Heart right ventricle (tissue), 16 donors: ENCODE measurements around the gene FIS1. TPM values are rescaled to one million over a fixed set of nuclear protein-coding genes. Genes with fewer than 3 reads are reported as not detected.

Source experiments
- ATAC-seq, 8 donors: fragments of 200-7000 bp; cut with Tn5 transposase; one replicate each; pipeline ENCODE4 v1.9.1; 2020; ENCODE audit warnings: mild to moderate bottlenecking in 8 of 8, moderate library complexity in 8 of 8, moderate number of reproducible peaks in 1 of 8
- DNase-seq, 2 donors: peaks; one replicate each; pipeline ENCODE4 v3.0.0-alpha.2; 2020
- H3K27ac ChIP-seq, 10 donors: fragments of 200-600 bp; sonication (generic) in 2 of 10; one replicate each; pipeline versions ENCODE4 v1.5.0 to v1.8.0; 2020 to 2022; ENCODE audit warnings: mild to moderate bottlenecking in 3 of 10
- H3K27me3 ChIP-seq, 7 donors: fragments of 200-600 bp; one replicate each; pipeline ENCODE4 v1.8.0; 2021 to 2022; ENCODE audit warnings: mild to moderate bottlenecking in 2 of 7
- H3K36me3 ChIP-seq, 9 donors: fragments of 200-600 bp; sonication (generic) in 1 of 9; one replicate each; pipeline versions ENCODE4 v1.5.0 to v1.8.0; 2020 to 2022; ENCODE audit warnings: mild to moderate bottlenecking in 2 of 9
- H3K4me1 ChIP-seq, 9 donors: fragments of 200-600 bp; sonication (generic) in 1 of 9; one replicate each; pipeline versions ENCODE4 v1.5.0 to v1.8.0; 2020 to 2022; ENCODE audit warnings: mild to moderate bottlenecking in 4 of 9
- H3K4me3 ChIP-seq, 10 donors: fragments of 200-600 bp; sonication (generic) in 2 of 10; one replicate each; pipeline versions ENCODE4 v1.5.0 to v1.8.0; 2020 to 2022; ENCODE audit warnings: mild to moderate bottlenecking in 7 of 10, moderate library complexity in 2 of 10
- H3K9me3 ChIP-seq, 11 donors: fragments of 200-600 bp in 10 of 11; sonication (generic) in 2 of 11; one replicate each; pipeline versions ENCODE4 v1.5.0 to v1.8.0; 2013 to 2022; ENCODE audit warnings: mild to moderate bottlenecking in 2 of 11, control low read depth in 1 of 11, moderate library complexity in 1 of 11
- CTCF ChIP-seq, 9 donors: fragments of 200-600 bp; sonication (generic) in 2 of 9; IDR thresholded peaks; one replicate each; pipeline versions ENCODE4 v1.5.0 to v1.8.0; 2021 to 2022; ENCODE audit warnings: antibody characterized with exemption in 9 of 9, mild to moderate bottlenecking in 5 of 9, moderate library complexity in 1 of 9
- WGBS, 2 donors: extraction: QIAGEN DNeasy Blood & Tissue Kit; methylation state at CpG; one replicate each; pipeline ENCODE4 v1.1.7; 2013; ENCODE audit warnings: inconsistent platforms in 1 of 2; 5-methylcytosine and 5-hydroxymethylcytosine counted together
- intact Hi-C, 10 donors: fragments of 100-400 bp; cut with DNase I; formaldehyde crosslinking; loops; one replicate each; pipeline versions ENCODE4 v1.11.1 to v1.14.2; 2022
- polyA plus RNA-seq, 2 donors: library from polyadenylated mRNA; stranded (reverse); fragments of 200-250 nt; gene quantifications; one replicate each; pipeline ENCODE4 v1.2.3, GENCODE V29; 2013
- total RNA-seq, 10 donors: library from RNA; stranded (reverse); fragmentation: NEBNext Ultra II Directional in 3 of 10; extraction: Animal tissue kit (Norgen Biotek cat#: 25700) in 3 of 10; gene quantifications; one replicate each; pipeline versions ENCODE4 v1.2.1 to v1.2.4, GENCODE V29; 2021 to 2023
- donor health status: Arrhythmogenic right ventricular cardiomyopathy.
- donor health status: ischemic (EF 13 %, LVEDD 7.1; RV severe dilation, severe dysfunction).
- donor health status: healthy with polysubstance abuse.
- donor health status: DM: no; HTN: yes; CAD: no.
- donor health status: DM: no; HTN: no; CAD: no.
- donor health status: ischemic (EF 25% LVEDD 6.9; RV normal size, moderate dysfunction).
- donor health status: ischemic (EF 25% LVEDD 5.7; RV mildly dilated, moderate dysfunction).
- donor health status: healthy.
- donor health status: DM: yes; HTN: yes; CAD: no.
- donor health status: Ischemic cardiomyopathy.
- donor health status: ischemic (EF 35%, LVEDD 5.7; RV mildly dilated, moderate dysfunction).
- donor health status: nonischemic (EF 11% LVEDD 7.7; RV severe dilation, severe dysfunction).
- donor health status: DM: yes; HTN: yes; CAD: no.
- donor health status: PGD.
- donor health status: ischemic (EF 29% LVEDD 5.4; RV normal size, mild dysfunction).
- donor health status: nonischemic (EF 23%, LVEDD 6.1; RV moderate dilation, normal function).

Gene FIS1
- total and polyA plus RNA-seq, 12 donors: 147 to 439 (median 292) TPM

GRCh38 chr7:101232141-101232850 lies 12.6 kb downstream of the FIS1 start:
- H3K27me3 ChIP-seq: no peaks in the 10 kb centered on the region
- 15 to 17% methylated on average over 52 of the region's 52 CpGs for WGBS, 2 donors
- no peaks in the 10 kb centered on the region for H3K9me3 ChIP-seq
- intact Hi-C loops: no loop called here
- peak overlapping the region in 5 of 10 donors; percentile 15 to 53 (median 28) for H3K27ac ChIP-seq
- no peak for TF ChIP-seq CTCF (IDR thresholded peaks at IDR 0.05)
- ATAC-seq: peak in 3 of 8 donors; percentile 30 to 37 (median 33)
- H3K4me1 ChIP-seq: peaks cover 6 to 32% (median 18%) of the 10 kb centered on the region in 9 donors
- no peak for DNase-seq
- peak overlapping the region in 8 of 10 donors; percentile 7 to 44 (median 31) for H3K4me3 ChIP-seq
- peaks cover 0 to 44% (median 3%) of the 10 kb centered on the region in 9 donors for H3K36me3 ChIP-seq

GRCh38 chr7:101231644-101232043 lies 13.2 kb downstream of the FIS1 start:
- no peak for DNase-seq
- no peak for TF ChIP-seq CTCF (IDR thresholded peaks at IDR 0.05)
- Histone ChIP-seq H3K4me1 (peaks cover 3 to 27% (median 14%) of the 10 kb centered on the region in 9 donors), H3K27ac (peak overlapping the region in 5 of 10 donors; percentile 15 to 53 (median 34)), H3K9me3 (no peaks in the 10 kb centered on the region), H3K4me3 (peak overlapping the region in 2 of 10 donors; percentile 39 to 44), H3K27me3 (no peaks in the 10 kb centered on the region), H3K36me3 (peaks cover 0 to 47% (median 9%) of the 10 kb centered on the region in 9 donors)
- no peak for ATAC-seq
- intact Hi-C loops: no loop called here
- 57 to 62% methylated on average over 7 of the region's 7 CpGs for WGBS, 2 donors

- Histone ChIP-seq H3K4me3 (no peak overlapping the region), H3K27ac (no peak overlapping the region), H3K9me3 (no peaks in the 10 kb centered on the region), H3K36me3 (peaks cover 0 to 82% (median 35%) of the 10 kb centered on the region in 9 donors), H3K27me3 (no peaks in the 10 kb centered on the region), H3K4me1 (peaks cover 0 to 15% (median 3%) of the 10 kb centered on the region in 9 donors)
- DNase-seq (no peak), ATAC-seq (no peak)
- intact Hi-C loops: no loop called here
- no peak for TF ChIP-seq CTCF (IDR thresholded peaks at IDR 0.05)
- WGBS, 2 donors: 90 to 91% methylated on average over 9 of the region's 9 CpGs
These were observed 18.2 kb downstream of the FIS1 start for GRCh38 chr7:101226721-101227120.

- intact Hi-C loops: no loop called here
- Histone ChIP-seq H3K9me3 (no peaks in the 10 kb centered on the region), H3K36me3 (peaks cover 0 to 87% (median 35%) of the 10 kb centered on the region in 9 donors), H3K4me3 (no peak overlapping the region), H3K4me1 (peaks cover 0 to 6% (median 1%) of the 10 kb centered on the region in 9 donors), H3K27ac (no peak overlapping the region), H3K27me3 (no peaks in the 10 kb centered on the region)
- ATAC-seq (no peak), DNase-seq (no peak)
- 97 to 98% methylated on average over 6 of the region's 6 CpGs for WGBS, 2 donors
- no peak for TF ChIP-seq CTCF (IDR thresholded peaks at IDR 0.05)
These were observed 19.2 kb downstream of the FIS1 start for GRCh38 chr7:101225650-101226049.
